HG02943 (cell line): Measurements from ENCODE around the gene RBPJ.
"Not testable (repeated sequence)": the region's sequence is repeated elsewhere in the genome, so short reads cannot be mapped to it uniquely, and the experiment has no call there.

Source experiments
- ATAC-seq: cut with Tn5 transposase; IDR thresholded peaks from one replicate; pipeline ENCODE4 v1.9.1; 2021; ENCODE audit warnings: mild to moderate bottlenecking, low read depth, moderate library complexity; ENCODE audit not compliant: unreplicated experiment

RBPJ gene

GRCh38 chr4:26369132-26369531 lies 48.3 kb downstream of the RBPJ start:
- ATAC-seq, result no peak

- no peak for ATAC-seq
These were observed 48.8 kb downstream of the RBPJ start for GRCh38 chr4:26369581-26369980.

GRCh38 chr4:26372076-26372475 lies 51.3 kb downstream of the RBPJ start:
- no peak for ATAC-seq

GRCh38 chr4:26372525-26373172 lies 51.8 kb downstream of the RBPJ start:
- ATAC-seq, result peak; percentile 90

GRCh38 chr4:26375551-26375950 lies 54.7 kb downstream of the RBPJ start:
- no peak for ATAC-seq

- no peak for ATAC-seq
These were observed 56.8 kb downstream of the RBPJ start for GRCh38 chr4:26377328-26378311.

- ATAC-seq, result no peak
These were observed 59.0 kb downstream of the RBPJ start for GRCh38 chr4:26379837-26380236.

GRCh38 chr4:26380740-26381139 lies 59.9 kb downstream of the RBPJ start:
- no peak for ATAC-seq

- ATAC-seq, result no peak
These were observed 63.7 kb downstream of the RBPJ start for GRCh38 chr4:26384380-26385057.

- no peak for ATAC-seq
These were observed 64.9 kb downstream of the RBPJ start for GRCh38 chr4:26385690-26386089.

- no peak for ATAC-seq
These were observed 65.6 kb downstream of the RBPJ start for GRCh38 chr4:26386386-26386785.

GRCh38 chr4:26388671-26389070 lies 67.9 kb downstream of the RBPJ start:
- ATAC-seq, result no peak

GRCh38 chr4:26397086-26397485 lies 76.3 kb downstream of the RBPJ start:
- no peak for ATAC-seq

- ATAC-seq, result no peak
These were observed 79.3 kb downstream of the RBPJ start for GRCh38 chr4:26400132-26400531.

- not testable (repeated sequence) for ATAC-seq
These were observed 81.2 kb downstream of the RBPJ start for GRCh38 chr4:26402017-26402416.

- ATAC-seq, result no peak
These were observed 81.6 kb downstream of the RBPJ start for GRCh38 chr4:26402458-26402857.

- ATAC-seq, result no peak
These were observed 84.0 kb downstream of the RBPJ start for GRCh38 chr4:26404743-26405206.

- no peak for ATAC-seq
These were observed 85.6 kb downstream of the RBPJ start for GRCh38 chr4:26406346-26406975.

GRCh38 chr4:26407476-26407875 lies 86.7 kb downstream of the RBPJ start:
- no peak for ATAC-seq
